GM18870 (cell line): ENCODE data around the gene GRIA1.
A peak's percentile ranks its signal among the peaks of the same experiment; 100 is the strongest.
"Not testable (repeated sequence)": the region's sequence is repeated elsewhere in the genome, so short reads cannot be mapped to it uniquely, and the experiment has no call there.

Experiments
- ATAC-seq: cut with Tn5 transposase; IDR thresholded peaks from one replicate; pipeline ENCODE4 v1.9.1; 2021; ENCODE audit warnings: moderate library complexity; ENCODE audit not compliant: unreplicated experiment

Gene GRIA1

DNA sequence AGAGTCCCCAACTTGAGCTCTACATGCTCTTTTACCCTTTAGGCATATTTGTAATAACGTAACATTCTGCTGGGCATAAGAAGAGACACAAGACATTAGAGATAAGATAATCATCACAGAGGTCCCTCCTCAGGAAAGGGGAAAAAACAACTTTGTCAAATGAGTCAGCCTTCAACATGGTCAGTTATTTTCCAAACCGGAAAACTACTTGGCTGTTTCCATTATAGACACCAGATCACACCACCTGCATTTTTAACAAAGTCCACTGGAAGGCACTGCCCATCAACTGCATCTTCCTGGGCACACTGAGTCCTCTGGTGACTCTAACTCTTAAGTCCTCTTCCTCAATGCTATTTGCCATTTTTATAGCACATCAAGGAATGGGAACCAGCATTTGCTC is 326.4 kb downstream of the GRIA1 start:
- ATAC-seq: no peak

DNA sequence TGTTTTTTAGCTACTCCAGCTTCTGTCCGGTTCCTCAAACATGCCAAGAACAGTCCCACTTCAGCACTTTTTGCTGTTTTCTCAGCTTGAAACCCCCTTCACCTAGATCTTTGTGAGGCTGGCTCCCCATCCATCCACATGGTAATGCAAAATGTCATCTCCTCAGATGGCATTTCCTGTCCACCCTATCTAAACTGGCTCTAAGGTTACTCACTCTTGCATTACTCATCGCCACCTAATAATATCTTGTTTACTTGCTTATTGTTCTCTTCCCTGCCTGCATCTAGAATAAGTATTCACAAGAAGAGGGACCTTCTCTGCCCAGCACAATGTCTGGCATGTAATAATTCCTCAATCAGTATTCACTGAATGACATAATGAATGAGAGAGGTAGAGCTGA is 328.2 kb downstream of the GRIA1 start:
- ATAC-seq: no peak

DNA sequence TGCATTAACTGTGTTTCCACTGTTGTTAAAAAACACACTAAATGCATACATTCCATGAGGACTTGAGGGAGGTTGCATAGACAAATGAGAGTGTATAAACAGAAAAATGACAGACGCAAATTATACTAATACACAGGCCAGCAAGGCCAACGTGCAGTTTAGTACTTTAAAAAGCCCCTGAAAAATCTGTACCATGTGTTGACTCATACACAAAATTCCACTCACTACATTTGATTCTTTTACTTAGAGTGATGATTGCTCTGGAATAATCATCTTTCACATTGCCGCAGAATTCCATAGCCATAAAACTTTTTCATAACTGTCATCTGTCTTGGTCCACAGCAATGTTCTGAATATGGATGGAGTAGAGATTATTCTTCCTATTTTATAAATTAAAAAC is 332.6 kb downstream of the GRIA1 start:
- no peak for ATAC-seq

- ATAC-seq: no peak
Measured at GRCh38 chr5:153824909-153825308, 334.4 kb downstream of the GRIA1 start.

DNA sequence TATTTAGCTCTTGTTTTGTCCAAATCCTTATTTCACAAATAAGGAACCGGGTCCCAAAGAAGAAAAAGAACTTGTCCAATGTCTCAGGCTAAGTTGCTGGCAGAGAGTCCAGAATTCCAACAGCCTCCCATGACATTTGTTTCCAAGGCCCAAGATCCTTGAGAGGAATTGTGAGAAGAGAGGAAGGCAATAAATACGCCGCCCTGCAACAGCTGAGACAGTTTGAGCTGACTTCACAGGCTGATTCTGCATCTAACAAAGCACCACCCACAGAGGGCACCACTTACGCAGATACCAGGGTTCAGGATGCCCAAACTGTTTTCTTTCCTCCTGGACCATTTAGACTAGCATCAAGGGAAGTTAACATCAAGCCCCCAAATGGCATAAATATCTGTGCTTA is 336.9 kb downstream of the GRIA1 start:
- no peak for ATAC-seq

DNA sequence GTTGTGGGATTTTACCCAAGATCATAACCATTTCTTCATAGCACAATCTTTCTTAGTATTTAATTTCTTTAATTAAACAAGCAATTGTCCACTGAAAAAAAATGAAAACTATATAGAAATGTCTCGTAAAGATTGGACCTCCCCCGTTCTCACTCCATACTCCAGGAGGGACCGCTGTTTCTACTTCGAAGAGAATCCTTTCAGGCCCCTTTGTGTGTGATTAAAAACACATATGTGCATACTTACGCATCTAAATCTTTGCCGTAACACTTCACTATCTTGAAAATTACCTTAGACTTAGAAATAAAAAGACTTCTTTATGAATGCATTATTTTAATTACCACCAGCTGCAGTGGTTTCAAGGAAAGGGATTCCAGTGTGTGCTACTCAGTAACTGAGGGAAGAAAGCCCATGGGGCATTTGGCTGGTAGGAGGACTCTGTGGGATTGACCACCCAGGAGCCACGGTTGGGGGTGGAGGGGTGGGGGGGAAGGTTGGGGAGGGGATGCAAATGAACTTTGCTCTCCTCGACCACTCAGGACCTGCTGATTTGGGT is 339.1 kb downstream of the GRIA1 start:
- ATAC-seq: no peak

- ATAC-seq: peak; percentile 72
Measured at GRCh38 chr5:153831973-153832372, 341.5 kb downstream of the GRIA1 start.

DNA sequence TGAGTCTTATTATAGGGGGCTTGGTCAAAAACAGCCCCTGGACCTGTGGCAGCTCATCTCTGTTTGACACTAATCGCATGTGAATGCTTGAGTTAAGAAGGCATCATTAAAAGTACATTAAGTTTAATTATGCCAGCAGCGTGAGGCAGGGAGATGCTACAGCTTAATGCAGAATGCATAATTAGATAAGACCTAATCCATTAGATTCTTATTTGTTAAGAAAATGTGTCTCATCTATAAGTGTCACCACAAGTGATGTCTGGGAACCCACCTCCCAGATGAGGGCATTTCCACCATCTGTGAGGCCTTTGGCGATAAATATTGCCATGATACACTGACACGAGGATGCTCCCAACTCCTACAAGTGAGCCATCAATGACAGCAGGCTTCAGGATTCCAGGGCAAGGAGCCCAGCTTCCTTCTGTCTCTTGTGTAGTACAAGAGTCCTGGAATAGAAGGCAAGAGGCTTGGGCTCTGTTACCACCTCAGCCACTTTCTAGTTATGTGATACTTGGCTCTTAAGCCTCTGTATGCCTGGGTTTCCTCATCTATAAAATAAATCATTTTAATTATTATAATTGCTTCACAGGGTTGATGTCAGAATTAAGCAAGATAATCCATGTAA is 345.5 kb downstream of the GRIA1 start:
- ATAC-seq: no peak

DNA sequence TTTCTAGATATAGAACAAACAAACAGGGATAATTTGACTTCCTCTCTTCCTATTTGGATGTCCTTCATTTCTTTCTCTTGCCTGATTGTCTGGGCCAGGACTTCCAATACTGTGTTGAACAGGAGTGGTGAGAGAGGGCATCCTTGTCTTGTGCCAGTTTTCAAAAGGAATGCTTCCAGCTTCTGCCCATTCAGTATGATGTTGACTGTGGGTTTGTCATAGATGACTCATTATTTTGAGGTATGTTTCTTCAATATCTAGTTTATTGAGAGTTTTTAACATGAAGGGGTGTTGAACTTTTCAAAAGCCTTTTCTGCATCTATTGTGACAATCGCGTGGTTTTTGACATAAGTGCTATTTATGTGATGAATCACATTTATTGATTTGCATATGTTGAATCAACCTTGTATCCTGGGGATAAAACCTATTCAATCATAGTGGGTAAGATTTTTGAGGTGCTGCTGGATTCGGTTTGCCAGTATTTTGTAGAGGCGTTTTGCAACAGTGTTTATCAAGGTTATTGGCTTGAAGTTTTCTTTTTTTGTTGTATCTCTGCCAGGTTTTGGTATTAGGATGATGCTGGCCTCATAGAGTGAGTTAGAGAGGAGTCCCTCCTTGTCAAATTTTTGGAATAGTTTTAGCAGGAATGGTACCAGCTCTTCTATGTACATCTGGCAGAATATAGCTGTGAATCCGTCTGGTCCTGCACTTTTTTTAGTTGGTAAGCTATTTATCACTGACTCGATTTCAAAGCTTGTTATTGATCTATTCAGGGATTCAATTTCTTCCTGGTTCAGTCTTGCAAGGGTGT is 359.0 kb downstream of the GRIA1 start:
- not testable (repeated sequence) for ATAC-seq

DNA sequence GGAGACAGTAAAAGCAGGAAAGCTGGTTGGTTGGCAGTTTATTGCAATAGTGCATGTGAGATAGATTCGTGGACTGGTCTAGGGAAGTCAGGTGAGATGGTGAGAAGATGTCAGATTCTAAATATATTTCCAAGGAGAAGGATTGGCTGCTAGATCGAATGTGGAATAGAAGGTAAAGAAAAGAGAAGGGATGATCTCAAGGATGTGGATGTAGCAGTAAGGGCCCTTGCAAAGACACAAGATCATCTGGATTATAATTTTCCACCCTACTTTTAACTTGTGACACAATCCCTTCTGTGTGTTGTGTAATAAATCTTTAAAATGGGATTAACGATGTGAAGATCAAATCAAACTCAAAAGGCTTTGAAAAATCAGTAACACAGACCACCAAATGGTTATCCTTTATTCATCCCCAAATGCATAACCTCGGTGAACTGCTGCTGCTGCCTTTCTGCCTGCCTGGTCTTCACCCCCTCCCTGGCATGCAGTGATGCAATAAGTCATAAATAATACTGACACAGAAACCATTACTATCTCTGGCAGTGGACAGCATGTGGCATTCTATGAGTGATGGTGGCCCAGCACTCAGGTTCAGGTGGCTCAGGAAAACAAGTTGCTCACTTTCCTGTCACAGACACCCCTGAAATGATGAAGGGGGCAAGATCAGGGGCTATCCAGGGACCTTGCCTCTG is 369.9 kb downstream of the GRIA1 start:
- no peak for ATAC-seq

DNA sequence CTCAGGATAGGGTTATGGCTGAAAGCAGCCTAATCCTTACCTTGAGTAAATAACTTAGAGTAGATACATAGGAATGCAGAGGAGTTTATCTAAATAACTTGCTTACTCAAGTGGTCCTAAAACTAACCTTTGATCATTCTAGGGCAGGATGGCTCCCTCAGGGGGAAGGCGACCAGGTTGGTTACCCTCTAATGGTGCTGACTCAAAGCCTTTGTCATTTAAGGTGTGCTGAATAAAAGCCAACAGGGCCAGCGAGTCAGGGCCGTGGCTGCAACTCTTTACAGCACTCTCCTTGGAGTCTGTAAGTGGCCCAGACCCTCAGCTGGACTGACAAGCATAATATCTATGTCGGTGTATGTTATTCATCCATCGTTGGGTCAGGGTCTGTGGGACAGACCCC is 372.4 kb downstream of the GRIA1 start:
- not testable (repeated sequence) for ATAC-seq
